Neuronal stem cell (in vitro differentiated cells): ENCODE results near the gene SMIM10L2A.
A peak's percentile ranks its signal among the peaks of the same experiment; 100 is the strongest.

ENCODE experiments used
- DNase-seq: peaks from one replicate; pipeline ENCODE4 v3.0.0-alpha.2; 2013; ENCODE audit warnings: low spot score
- H2AFZ ChIP-seq: one replicate; pipeline ENCODE4 v1.6.1; 2013; ENCODE audit warnings: mild to moderate bottlenecking, low read length, inconsistent platforms
- H2AK5ac ChIP-seq: 2 replicates; pipeline ENCODE4 v1.6.1; 2013; ENCODE audit warnings: low read depth, mild to moderate bottlenecking, inconsistent platforms, low read length, moderate library complexity, mixed read lengths
- H2BK120ac ChIP-seq: 2 replicates; pipeline ENCODE4 v1.6.1; 2013; ENCODE audit warnings: low read depth, mild to moderate bottlenecking, inconsistent platforms, low read length, moderate library complexity, mixed read lengths
- H2BK12ac ChIP-seq: one replicate; pipeline ENCODE4 v1.6.1; 2013; ENCODE audit warnings: low read length, inconsistent platforms
- H2BK15ac ChIP-seq: 2 replicates; pipeline ENCODE4 v1.6.1; 2013; ENCODE audit warnings: mild to moderate bottlenecking, low read length, inconsistent platforms, mixed read lengths
- H2BK5ac ChIP-seq: one replicate; pipeline ENCODE4 v1.6.1; 2013; ENCODE audit warnings: inconsistent platforms, mild to moderate bottlenecking, low read length, moderate library complexity
- H3K14ac ChIP-seq: one replicate; pipeline ENCODE4 v1.6.1; 2013; ENCODE audit warnings: low read length, inconsistent platforms
- H3K18ac ChIP-seq: 2 replicates; pipeline ENCODE4 v1.6.1; 2013; ENCODE audit warnings: low read length, inconsistent platforms
- H3K23ac ChIP-seq: 2 replicates; pipeline ENCODE4 v1.6.1; 2013; ENCODE audit warnings: low read depth, mild to moderate bottlenecking, mixed read lengths, low read length, inconsistent platforms; ENCODE audit not compliant: poor library complexity
- H3K27ac ChIP-seq: replicated peaks from 3 replicates; pipeline ENCODE4 v1.5.1; 2013; ENCODE audit warnings: low read length, inconsistent platforms
- H3K27me3 ChIP-seq, 3 experiments: 2 replicates each; pipeline ENCODE4 v1.6.1; 2013; ENCODE audit warnings: low read length in 3 of 3, mild to moderate bottlenecking in 2 of 3, inconsistent platforms in 1 of 3, low read depth in 1 of 3, mixed read lengths in 1 of 3, moderate library complexity in 1 of 3; ENCODE audit not compliant: control insufficient read depth in 3 of 3, insufficient read depth in 3 of 3
- H3K36me3 ChIP-seq, 2 donors: replicated peaks in 1 of 2; 2 replicates each; pipeline ENCODE4 v1.6.1; 2013; ENCODE audit warnings: low read length in 2 of 2; ENCODE audit not compliant: control insufficient read depth in 2 of 2, insufficient read depth in 2 of 2
- H3K4ac ChIP-seq: 2 replicates; pipeline ENCODE4 v1.6.1; 2013; ENCODE audit warnings: inconsistent platforms, mild to moderate bottlenecking, low read length, moderate library complexity
- H3K4me1 ChIP-seq, 2 donors: 1 replicate in 1 of 2; 2 replicates in 1 of 2; pipeline ENCODE4 v1.6.1; 2013; ENCODE audit warnings: low read length in 2 of 2, low read depth in 1 of 2; ENCODE audit not compliant: control insufficient read depth in 2 of 2, insufficient read depth in 1 of 2
- H3K4me2 ChIP-seq: one replicate; pipeline ENCODE4 v1.6.1; 2013; ENCODE audit warnings: mild to moderate bottlenecking, low read length, inconsistent platforms; ENCODE audit not compliant: insufficient read depth, poor library complexity, severe bottlenecking
- H3K4me3 ChIP-seq, 2 donors: 2 replicates each; pipeline ENCODE4 v1.5.1; 2013; ENCODE audit warnings: low read length in 2 of 2, mild to moderate bottlenecking in 2 of 2, inconsistent platforms in 1 of 2, moderate library complexity in 1 of 2
- H3K79me1 ChIP-seq: one replicate; pipeline ENCODE4 v1.6.1; 2013; ENCODE audit warnings: low read depth, mild to moderate bottlenecking, inconsistent platforms, low read length, moderate library complexity
- H3K9ac ChIP-seq: one replicate; pipeline ENCODE4 v1.6.1; 2013; ENCODE audit warnings: mild to moderate bottlenecking, low read depth, low read length, inconsistent platforms; ENCODE audit not compliant: poor library complexity
- H3K9me3 ChIP-seq, 2 donors: replicated peaks in 1 of 2; 2 replicates each; pipeline versions ENCODE3 to v1.6.1; 2013; ENCODE audit warnings: low read length in 2 of 2, mild to moderate bottlenecking in 2 of 2, inconsistent platforms in 1 of 2, low read depth in 1 of 2, mixed read lengths in 1 of 2, moderate library complexity in 1 of 2; ENCODE audit not compliant: control insufficient read depth in 2 of 2, insufficient read depth in 1 of 2
- H4K8ac ChIP-seq: one replicate; pipeline ENCODE4 v1.6.1; 2013; ENCODE audit warnings: low read depth, mild to moderate bottlenecking, inconsistent platforms, low read length, moderate library complexity
- H4K91ac ChIP-seq: one replicate; pipeline ENCODE4 v1.6.1; 2013; ENCODE audit warnings: low read length, low read depth, mild to moderate bottlenecking, inconsistent platforms; ENCODE audit not compliant: poor library complexity
- WGBS, 2 donors: extraction: QIAGEN DNeasy Blood & Tissue Kit; methylation state at CpG; one replicate each; pipeline ENCODE4 v1.1.7; 2013; ENCODE audit warnings: missing lambda C conversion rate in 2 of 2, mixed read lengths in 1 of 2; ENCODE audit not compliant: insufficient read length in 2 of 2, insufficient replicate concordance in 1 of 2; ENCODE audit errors: extremely low coverage in 2 of 2; 5-methylcytosine and 5-hydroxymethylcytosine counted together

SMIM10L2A gene

DNA sequence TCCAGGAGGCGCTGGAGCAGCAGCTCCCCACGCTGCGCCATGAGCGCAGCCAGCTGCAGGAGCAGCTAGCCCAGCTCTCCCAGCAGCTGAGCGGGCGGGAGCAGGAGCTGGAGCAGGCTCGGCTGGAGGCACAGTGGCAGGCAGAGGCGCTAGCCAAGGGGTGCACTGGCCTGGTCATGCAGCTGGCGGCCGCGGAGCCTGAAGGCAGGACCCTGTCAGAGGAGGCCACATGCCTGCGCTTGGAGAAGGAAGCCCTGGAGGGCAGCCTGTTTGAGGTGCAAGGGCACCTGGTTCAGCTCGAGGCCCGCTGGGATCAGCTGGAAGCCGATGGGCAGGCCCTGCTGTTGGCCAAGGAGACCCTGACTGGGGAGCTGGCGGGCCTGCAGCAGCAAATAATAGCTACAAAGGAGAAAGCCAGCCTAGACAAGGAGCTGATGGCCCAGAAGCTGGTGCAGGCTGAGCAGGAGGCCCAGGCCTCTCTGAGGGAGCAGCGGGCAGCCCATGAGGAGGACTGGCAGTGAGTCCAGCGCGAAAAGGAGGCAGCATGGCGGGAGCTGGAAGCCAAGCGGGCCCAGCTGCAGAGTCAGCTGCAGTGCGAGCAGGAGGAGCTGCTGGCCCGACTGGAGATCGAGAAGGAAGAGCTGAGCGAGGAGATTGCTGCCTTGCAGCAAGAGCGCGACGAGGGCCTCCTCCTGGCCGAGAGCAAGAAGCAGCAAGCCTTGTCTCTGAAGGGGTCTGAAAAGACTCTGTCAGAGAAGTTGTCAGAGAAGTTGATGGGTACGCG lies 13.6 kb downstream of the SMIM10L2A start:
- no peak overlapping the region for H2AFZ ChIP-seq
- no peaks in the 10 kb centered on the region for H3K9me3 ChIP-seq
- H3K23ac ChIP-seq, result no peak overlapping the region
- H2BK12ac ChIP-seq, result no peak overlapping the region
- H3K9ac ChIP-seq, result no peak overlapping the region
- no peak for DNase-seq
- H2BK15ac ChIP-seq, result no peak overlapping the region
- no CpG with 5 or more reads among the region's 31 CpGs for WGBS, 2 donors
- no peak overlapping the region for H2AK5ac ChIP-seq
- no peak overlapping the region for H4K8ac ChIP-seq
- H3K14ac ChIP-seq, result no peak overlapping the region
- H3K79me1 ChIP-seq, result no peaks in the 10 kb centered on the region
- H2BK5ac ChIP-seq, result no peak overlapping the region
- no peak overlapping the region for H3K4ac ChIP-seq
- H3K4me3 ChIP-seq, result no peak overlapping the region
- no peaks in the 10 kb centered on the region for H3K36me3 ChIP-seq
- peaks cover 0 to 3% (median 0%) of the 10 kb centered on the region in 3 experiments for H3K27me3 ChIP-seq
- H3K4me2 ChIP-seq, result no peak overlapping the region
- no peaks in the 10 kb centered on the region for H3K4me1 ChIP-seq
- no peak overlapping the region for H3K18ac ChIP-seq
- no peak overlapping the region for H2BK120ac ChIP-seq
- H3K27ac ChIP-seq, result no peak overlapping the region
- H4K91ac ChIP-seq, result no peak overlapping the region

DNA sequence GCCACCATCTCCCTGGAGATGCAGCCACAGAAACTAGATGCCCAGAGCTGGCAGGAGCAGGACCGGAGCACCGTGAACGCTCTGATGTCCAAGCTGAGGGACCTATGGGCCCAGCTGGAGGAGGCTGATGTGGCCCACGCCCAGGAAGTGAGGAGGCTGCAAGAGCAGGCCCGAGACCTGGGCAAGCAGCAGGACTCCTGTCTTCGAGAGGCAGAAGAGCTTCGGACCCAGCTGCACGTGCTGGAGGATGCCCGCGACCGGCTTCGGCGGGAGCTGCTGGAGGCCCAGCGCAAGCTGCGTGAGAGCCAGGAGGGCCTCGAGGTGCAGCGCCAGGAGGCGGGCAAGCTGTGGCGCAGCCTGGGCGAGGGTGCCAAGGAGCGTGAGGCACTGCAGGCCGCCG lies 14.2 kb downstream of the SMIM10L2A start:
- WGBS, 2 donors, result no CpG with 5 or more reads among the region's 23 CpGs
- no peak overlapping the region for H2BK120ac ChIP-seq

DNA sequence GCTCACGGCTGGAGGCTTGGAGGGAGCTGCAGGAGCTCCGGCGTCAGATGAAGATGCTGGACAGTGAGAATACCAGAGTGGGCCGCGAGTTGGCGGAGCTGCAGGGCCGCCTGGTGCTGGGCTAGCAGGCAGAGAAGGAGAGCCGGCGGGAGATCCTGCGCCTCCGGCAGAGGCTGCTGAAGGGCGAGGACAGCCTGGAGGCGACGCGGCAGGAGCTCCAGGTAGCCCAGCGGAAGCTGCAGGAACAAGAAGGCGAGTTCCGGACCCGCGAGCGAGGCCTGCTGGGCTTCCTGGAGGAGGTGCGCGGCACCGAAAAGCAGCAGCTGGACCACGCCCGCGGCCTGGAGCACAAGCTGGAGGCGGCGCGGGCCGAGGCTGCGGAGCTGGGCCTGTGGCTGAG lies 14.7 kb downstream of the SMIM10L2A start:
- Histone ChIP-seq H3K79me1 (no peaks in the 10 kb centered on the region), H3K14ac (no peak overlapping the region), H2BK5ac (no peak overlapping the region), H3K4me3 (no peak overlapping the region), H3K27ac (no peak overlapping the region), H3K36me3 (no peaks in the 10 kb centered on the region), H2BK120ac (no peak overlapping the region), H3K23ac (no peak overlapping the region), H2AFZ (no peak overlapping the region), H2AK5ac (no peak overlapping the region), H3K4ac (no peak overlapping the region), H4K91ac (no peak overlapping the region), H2BK15ac (no peak overlapping the region), H3K9ac (no peak overlapping the region), H3K18ac (no peak overlapping the region), H2BK12ac (no peak overlapping the region), H3K4me2 (no peak overlapping the region), H3K27me3 (peaks cover 0 to 3% (median 0%) of the 10 kb centered on the region in 3 experiments), H3K9me3 (no peaks in the 10 kb centered on the region), H3K4me1 (no peaks in the 10 kb centered on the region), H4K8ac (no peak overlapping the region)
- DNase-seq, result no peak
- no CpG with 5 or more reads among the region's 32 CpGs for WGBS, 2 donors

More for the DNA sequence above, 14.2 kb downstream of the SMIM10L2A start:
- Histone ChIP-seq H3K4me2 (no peak overlapping the region), H3K4me3 (no peak overlapping the region), H3K4me1 (no peaks in the 10 kb centered on the region), H2BK5ac (no peak overlapping the region), H3K23ac (no peak overlapping the region), H3K18ac (no peak overlapping the region), H3K9ac (no peak overlapping the region), H2BK12ac (no peak overlapping the region), H3K9me3 (no peaks in the 10 kb centered on the region), H2AFZ (no peak overlapping the region), H3K79me1 (no peaks in the 10 kb centered on the region), H3K36me3 (no peaks in the 10 kb centered on the region), H2BK15ac (no peak overlapping the region), H3K14ac (no peak overlapping the region), H4K8ac (peak overlapping the region; percentile 65), H3K27ac (no peak overlapping the region), H2AK5ac (no peak overlapping the region), H4K91ac (no peak overlapping the region), H3K27me3 (peaks cover 0 to 3% (median 0%) of the 10 kb centered on the region in 3 experiments), H3K4ac (no peak overlapping the region)
- no peak for DNase-seq

DNA sequence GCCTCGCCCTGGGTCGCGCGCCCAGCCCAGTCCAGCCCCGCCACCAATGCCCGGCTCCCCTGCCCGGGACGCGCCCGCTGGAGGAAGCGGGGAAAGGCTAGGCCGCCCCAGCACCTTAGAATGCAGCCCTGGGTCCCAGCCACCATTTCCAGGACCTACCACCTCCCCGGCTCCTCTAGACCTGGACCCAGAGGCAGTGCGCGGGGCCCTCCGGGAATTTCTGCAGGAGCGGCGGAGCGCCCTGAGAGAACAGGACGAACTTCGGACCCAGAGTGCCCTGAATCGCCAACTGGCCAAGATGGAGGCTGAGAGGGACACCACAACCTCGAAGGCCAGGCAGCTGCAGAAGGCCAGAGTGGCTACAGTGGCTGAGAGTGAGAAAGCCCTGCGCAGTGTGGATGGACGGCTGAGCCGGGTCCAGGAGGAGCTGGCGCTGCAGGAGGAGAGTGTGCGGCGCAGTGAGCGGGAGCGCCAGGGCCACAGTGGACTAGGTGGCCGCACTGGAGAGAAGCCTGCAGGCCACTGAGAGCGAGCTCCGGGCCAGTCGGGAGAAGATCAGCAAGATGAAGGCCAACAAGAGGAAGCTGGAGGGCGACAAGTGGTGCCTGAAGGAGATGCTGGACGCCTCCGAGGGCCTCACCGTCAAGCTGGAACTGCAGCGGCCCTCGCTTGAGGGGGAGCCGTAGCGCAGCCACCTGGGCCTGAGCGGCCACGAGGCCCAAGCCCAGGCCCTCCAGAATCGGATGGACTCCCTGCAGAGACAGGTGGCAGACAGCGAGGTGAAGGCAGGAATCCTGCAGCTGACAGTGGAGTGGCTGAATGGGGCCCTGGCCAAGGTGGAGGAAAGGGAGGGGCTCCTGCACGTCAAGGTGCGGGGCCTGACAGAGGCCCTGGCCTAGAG lies 15.5 kb downstream of the SMIM10L2A start:
- Histone ChIP-seq H3K4me2 (no peak overlapping the region), H3K4me3 (no peak overlapping the region), H2BK5ac (no peak overlapping the region), H3K4ac (no peak overlapping the region), H3K9ac (no peak overlapping the region), H3K9me3 (no peaks in the 10 kb centered on the region), H3K14ac (no peak overlapping the region), H3K23ac (no peak overlapping the region), H2AK5ac (peak overlapping the region; percentile 63), H4K8ac (no peak overlapping the region), H3K27ac (no peak overlapping the region), H3K18ac (peak overlapping the region; percentile 28), H3K36me3 (no peaks in the 10 kb centered on the region), H3K4me1 (no peaks in the 10 kb centered on the region), H2BK15ac (no peak overlapping the region), H3K27me3 (no peaks in the 10 kb centered on the region), H2BK12ac (no peak overlapping the region), H2BK120ac (no peak overlapping the region), H3K79me1 (no peaks in the 10 kb centered on the region), H4K91ac (no peak overlapping the region), H2AFZ (no peak overlapping the region)
- no CpG with 5 or more reads among the region's 49 CpGs for WGBS, 2 donors
- DNase-seq, result no peak
